ENCODE measurements around the gene MOV10L1.

MOV10L1 gene

GRCh38 chr22:50197856-50198623 is 108.2 kb downstream of the MOV10L1 start:
- no peaks in the 10 kb centered on the region for H3K27me3 ChIP-seq (replicated peaks in 2 of 5; ENCODE audit: control insufficient read depth in 4 of 5, insufficient read depth in 5 of 5, low read length in 4 of 5)
- no peak overlapping the region for H3K27ac ChIP-seq (ENCODE audit: insufficient read depth in 1 of 2, low read depth in 1 of 2, low read length in 2 of 2, poor library complexity in 1 of 2, severe bottlenecking in 2 of 2)
- no peaks in the 10 kb centered on the region for H3K9me3 ChIP-seq (ENCODE audit: control extremely low read depth in 1 of 5, control insufficient read depth in 4 of 5, insufficient read depth in 2 of 5, low read depth in 1 of 5, low read length in 4 of 5)
- POLR2A ChIA-PET: interaction anchor here (0.6 to 1.0 kb wide), 2 partner anchors 7 to 8 kb away, joined by 3 to 4 read pairs; no protein-coding TSS in a partner anchor
- CTCF ChIA-PET: no interaction called here
- H3K4me3 ChIP-seq (ENCODE audit: control insufficient read depth in 1 of 7, extremely low read depth in 1 of 7, insufficient read depth in 4 of 7, low read depth in 2 of 7, low read length in 6 of 7): no peak overlapping the region
- H3K36me3 ChIP-seq (ENCODE audit: control insufficient read depth in 4 of 4, insufficient read depth in 4 of 4, low read length in 3 of 4): peaks cover 2 to 62% (median 30%) of the 10 kb centered on the region in 4 experiments
- DNase-seq: no peak
- peaks cover 0 to 33% (median 27%) of the 10 kb centered on the region in 4 experiments for H3K4me1 ChIP-seq (ENCODE audit: control extremely low read depth in 1 of 4, control insufficient read depth in 4 of 4, insufficient read depth in 4 of 4, low read length in 3 of 4)
- 98% methylated on average over 50 of the region's 61 CpGs for WGBS (ENCODE audit: insufficient coverage)

GRCh38 chr22:50198624-50199017 is 108.8 kb downstream of the MOV10L1 start:
- no peak overlapping the region for H3K27ac ChIP-seq (ENCODE audit: insufficient read depth in 1 of 2, low read depth in 1 of 2, low read length in 2 of 2, poor library complexity in 1 of 2, severe bottlenecking in 2 of 2)
- no peak overlapping the region for H3K4me3 ChIP-seq (ENCODE audit: control insufficient read depth in 1 of 7, extremely low read depth in 1 of 7, insufficient read depth in 4 of 7, low read depth in 2 of 7, low read length in 6 of 7)
- CTCF ChIA-PET: no interaction called here
- no peaks in the 10 kb centered on the region for H3K27me3 ChIP-seq (replicated peaks in 2 of 5; ENCODE audit: control insufficient read depth in 4 of 5, insufficient read depth in 5 of 5, low read length in 4 of 5)
- DNase-seq: no peak
- peaks cover 0 to 28% (median 22%) of the 10 kb centered on the region in 4 experiments for H3K4me1 ChIP-seq (ENCODE audit: control extremely low read depth in 1 of 4, control insufficient read depth in 4 of 4, insufficient read depth in 4 of 4, low read length in 3 of 4)
- peaks cover 2 to 62% (median 33%) of the 10 kb centered on the region in 4 experiments for H3K36me3 ChIP-seq (ENCODE audit: control insufficient read depth in 4 of 4, insufficient read depth in 4 of 4, low read length in 3 of 4)
- no peaks in the 10 kb centered on the region for H3K9me3 ChIP-seq (ENCODE audit: control extremely low read depth in 1 of 5, control insufficient read depth in 4 of 5, insufficient read depth in 2 of 5, low read depth in 1 of 5, low read length in 4 of 5)
- WGBS (ENCODE audit: insufficient coverage): 92% methylated on average over 13 of the region's 16 CpGs
- POLR2A ChIA-PET: interaction anchor here (0.6 to 1.0 kb wide), 2 partner anchors 8 to 9 kb away, joined by 3 to 4 read pairs; no protein-coding TSS in a partner anchor

GRCh38 chr22:50199251-50199721 is 109.5 kb downstream of the MOV10L1 start:
- H3K36me3 ChIP-seq (ENCODE audit: control insufficient read depth in 4 of 4, insufficient read depth in 4 of 4, low read length in 3 of 4): peaks cover 2 to 60% (median 30%) of the 10 kb centered on the region in 4 experiments
- H3K4me1 ChIP-seq (ENCODE audit: control extremely low read depth in 1 of 4, control insufficient read depth in 4 of 4, insufficient read depth in 4 of 4, low read length in 3 of 4): peaks cover 0 to 24% (median 21%) of the 10 kb centered on the region in 4 experiments
- H3K9me3 ChIP-seq (ENCODE audit: control extremely low read depth in 1 of 5, control insufficient read depth in 4 of 5, insufficient read depth in 2 of 5, low read depth in 1 of 5, low read length in 4 of 5): no peaks in the 10 kb centered on the region
- POLR2A ChIA-PET: interaction anchor here (4.9 kb wide), 1 partner anchor 8 kb away, joined by 55 read pairs; no protein-coding TSS in a partner anchor
- H3K27ac ChIP-seq (ENCODE audit: insufficient read depth in 1 of 2, low read depth in 1 of 2, low read length in 2 of 2, poor library complexity in 1 of 2, severe bottlenecking in 2 of 2): no peak overlapping the region
- 96% methylated on average over 15 of the region's 18 CpGs for WGBS (ENCODE audit: insufficient coverage)
- H3K4me3 ChIP-seq (ENCODE audit: control insufficient read depth in 1 of 7, extremely low read depth in 1 of 7, insufficient read depth in 4 of 7, low read depth in 2 of 7, low read length in 6 of 7): peak overlapping the region in 1 of 7 experiments; percentile 62
- CTCF ChIA-PET: interaction anchor here (0.7 kb wide), 1 partner anchor 8 kb away, joined by 3 read pairs; no protein-coding TSS in a partner anchor
- no peaks in the 10 kb centered on the region for H3K27me3 ChIP-seq (replicated peaks in 2 of 5; ENCODE audit: control insufficient read depth in 4 of 5, insufficient read depth in 5 of 5, low read length in 4 of 5)
- DNase-seq: no peak

GRCh38 chr22:50199829-50200460 is 110.1 kb downstream of the MOV10L1 start:
- H3K9me3 ChIP-seq (ENCODE audit: control extremely low read depth in 1 of 5, control insufficient read depth in 4 of 5, insufficient read depth in 2 of 5, low read depth in 1 of 5, low read length in 4 of 5): no peaks in the 10 kb centered on the region
- 3% methylated on average over 27 of the region's 34 CpGs for WGBS (ENCODE audit: insufficient coverage)
- ChIA-PET POLR2A (interaction anchor here (4.9 kb wide), 1 partner anchor 9 kb away, joined by 55 read pairs; no protein-coding TSS in a partner anchor), CTCF (interaction anchor here (0.7 kb wide), 1 partner anchor 9 kb away, joined by 3 read pairs; no protein-coding TSS in a partner anchor)
- peak in 1 of 3 donors; percentile 40 for DNase-seq
- H3K27ac ChIP-seq (ENCODE audit: insufficient read depth in 1 of 2, low read depth in 1 of 2, low read length in 2 of 2, poor library complexity in 1 of 2, severe bottlenecking in 2 of 2): peak overlapping the region; percentile 25 to 58
- H3K36me3 ChIP-seq (ENCODE audit: control insufficient read depth in 4 of 4, insufficient read depth in 4 of 4, low read length in 3 of 4): peaks cover 2 to 55% (median 26%) of the 10 kb centered on the region in 4 experiments
- H3K4me1 ChIP-seq (ENCODE audit: control extremely low read depth in 1 of 4, control insufficient read depth in 4 of 4, insufficient read depth in 4 of 4, low read length in 3 of 4): peaks cover 0 to 31% (median 23%) of the 10 kb centered on the region in 4 experiments
- peak overlapping the region; percentile 23 to 81 (median 63) for H3K4me3 ChIP-seq (ENCODE audit: control insufficient read depth in 1 of 7, extremely low read depth in 1 of 7, insufficient read depth in 4 of 7, low read depth in 2 of 7, low read length in 6 of 7)
- H3K27me3 ChIP-seq (replicated peaks in 2 of 5; ENCODE audit: control insufficient read depth in 4 of 5, insufficient read depth in 5 of 5, low read length in 4 of 5): no peaks in the 10 kb centered on the region

GRCh38 chr22:50200461-50201190 is 110.8 kb downstream of the MOV10L1 start, which contains the start of gene SELENOO:
Gene SELENOO (plus strand): TSS chr22:50201011. CDS start chr22:50201037, 26 bp downstream.
- Histone ChIP-seq H3K36me3 (ENCODE audit: control insufficient read depth in 4 of 4, insufficient read depth in 4 of 4, low read length in 3 of 4) (peaks cover 2 to 55% (median 23%) of the 10 kb centered on the region in 4 experiments), H3K27ac (ENCODE audit: insufficient read depth in 1 of 2, low read depth in 1 of 2, low read length in 2 of 2, poor library complexity in 1 of 2, severe bottlenecking in 2 of 2) (peak within 1 kb of the TSS; percentile 25 to 58), H3K27me3 (replicated peaks in 2 of 5; ENCODE audit: control insufficient read depth in 4 of 5, insufficient read depth in 5 of 5, low read length in 4 of 5) (no peaks in the 10 kb centered on the region), H3K4me1 (ENCODE audit: control extremely low read depth in 1 of 4, control insufficient read depth in 4 of 4, insufficient read depth in 4 of 4, low read length in 3 of 4) (peaks cover 0 to 32% (median 22%) of the 10 kb centered on the region in 4 experiments), H3K4me3 (ENCODE audit: control insufficient read depth in 1 of 7, extremely low read depth in 1 of 7, insufficient read depth in 4 of 7, low read depth in 2 of 7, low read length in 6 of 7) (peak within 1 kb of the TSS; percentile 49 to 81 (median 67)), H3K9me3 (ENCODE audit: control extremely low read depth in 1 of 5, control insufficient read depth in 4 of 5, insufficient read depth in 2 of 5, low read depth in 1 of 5, low read length in 4 of 5) (no peaks in the 10 kb centered on the region)
- ChIA-PET CTCF (interaction anchor here (0.8 to 1.0 kb wide), 2 partner anchors 9 to 19 kb away, joined by 3 read pairs; no protein-coding TSS in a partner anchor), POLR2A (interaction anchor here (4.9 kb wide), 1 partner anchor 9 kb away, joined by 55 read pairs; no protein-coding TSS in a partner anchor)
- DNase-seq: peak; percentile 84 to 89 (median 87)
- WGBS (ENCODE audit: insufficient coverage): under 1% methylated on average over 102 of the region's 105 CpGs
